ENCODE data around the gene MYB.
"Not testable (repeated sequence)": the region's sequence is repeated elsewhere in the genome, so short reads cannot be mapped to it uniquely, and the experiment has no call there.

MYB gene

DNA sequence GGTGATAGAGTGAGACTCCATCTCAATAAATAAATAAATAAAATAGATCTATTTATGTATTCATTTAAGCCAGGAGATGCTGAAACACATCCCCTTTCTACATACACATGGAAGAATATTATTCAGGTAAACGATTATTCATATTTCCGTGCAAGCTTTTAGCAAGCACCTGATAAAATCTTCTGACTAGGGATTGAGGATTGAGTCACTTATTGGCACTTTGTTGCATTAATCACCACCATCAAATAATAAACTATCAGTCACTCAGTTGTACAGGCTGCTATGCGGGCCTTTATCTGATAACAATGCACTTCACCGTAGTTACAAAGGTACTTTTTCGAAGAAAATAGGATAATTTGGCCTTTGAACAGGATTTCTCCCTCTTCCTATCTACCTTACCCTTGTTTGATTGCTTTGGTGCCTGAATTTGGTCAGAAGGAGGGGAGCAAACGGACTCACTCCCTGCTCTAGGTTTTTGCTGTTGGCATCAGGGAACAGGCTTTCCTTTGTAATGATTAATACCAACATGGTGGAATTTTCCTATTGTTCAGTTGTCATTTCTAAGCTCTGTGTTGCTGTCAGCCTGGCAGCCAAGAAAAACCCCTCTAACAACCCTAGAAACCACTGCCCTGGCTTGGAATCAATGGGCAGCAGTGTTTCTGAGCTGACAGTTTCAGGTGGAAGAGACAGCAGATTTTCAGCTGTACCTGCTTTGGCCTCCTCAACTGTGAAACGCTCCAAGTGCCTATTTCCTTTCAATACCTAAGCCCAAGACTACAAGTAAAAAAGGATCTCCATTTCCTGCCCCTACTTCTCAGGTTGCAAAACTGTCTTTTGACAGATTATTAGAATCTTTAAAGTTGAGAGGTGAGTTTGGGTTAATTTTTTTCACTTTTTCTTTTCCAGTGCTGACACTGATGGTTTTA is 63.0 kb downstream of the MYB start:
- DNase-seq (ENCODE audit: insufficient read length, low spot score) = no peak
- FAIRE-seq = no peak

DNA sequence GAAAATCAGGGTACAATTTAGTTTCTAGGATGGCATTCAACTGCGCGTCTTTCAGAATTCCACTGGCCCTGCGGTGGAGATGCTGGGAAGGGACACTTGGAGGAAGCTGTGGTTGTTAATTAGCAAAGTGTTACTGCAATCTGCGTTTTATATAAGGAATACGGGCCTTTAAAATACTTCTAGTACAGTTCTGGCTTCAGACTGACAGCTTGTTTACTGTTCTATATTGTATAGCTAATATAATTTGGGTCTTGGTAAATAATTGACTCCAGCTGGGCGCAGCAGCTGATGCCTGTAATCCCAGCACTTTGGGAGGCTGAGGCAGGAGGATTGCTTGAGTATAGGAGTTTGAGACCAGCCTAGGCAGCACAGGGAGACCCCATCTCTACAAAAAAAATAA is 63.7 kb downstream of the MYB start:
- FAIRE-seq (no peak), DNase-seq (ENCODE audit: insufficient read length, low spot score) (no peak)

DNA sequence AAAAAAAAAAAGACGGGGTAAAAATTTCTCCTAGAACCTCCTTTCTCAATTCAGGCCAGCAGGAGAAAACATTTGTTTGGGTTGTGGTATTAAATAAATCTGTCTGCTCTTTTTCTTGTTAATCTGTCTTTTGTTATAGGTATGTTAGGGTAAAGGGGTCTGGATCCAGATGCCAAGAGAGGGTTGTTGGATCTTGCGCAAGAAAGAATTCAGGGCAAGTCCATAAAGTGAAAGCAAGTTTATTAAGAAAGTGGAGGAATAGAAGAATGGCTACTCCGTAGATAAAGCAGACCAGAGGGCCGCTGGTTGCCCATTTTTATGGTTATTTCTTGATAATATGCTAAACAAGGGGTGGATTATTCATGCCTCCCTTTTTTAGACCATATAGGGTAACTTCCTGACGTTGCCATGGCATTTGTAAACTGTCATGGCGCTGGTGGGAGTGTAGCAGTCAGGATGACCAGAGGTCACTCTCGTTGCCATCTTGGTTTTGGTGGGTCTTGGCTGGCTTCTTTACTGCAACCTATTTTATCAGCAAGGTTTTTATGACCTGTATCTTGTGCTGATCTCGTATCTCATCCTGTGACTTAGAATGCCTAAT is 65.4 kb downstream of the MYB start:
- FAIRE-seq; DNase-seq (ENCODE audit: insufficient read length, low spot score): not testable (repeated sequence)

DNA sequence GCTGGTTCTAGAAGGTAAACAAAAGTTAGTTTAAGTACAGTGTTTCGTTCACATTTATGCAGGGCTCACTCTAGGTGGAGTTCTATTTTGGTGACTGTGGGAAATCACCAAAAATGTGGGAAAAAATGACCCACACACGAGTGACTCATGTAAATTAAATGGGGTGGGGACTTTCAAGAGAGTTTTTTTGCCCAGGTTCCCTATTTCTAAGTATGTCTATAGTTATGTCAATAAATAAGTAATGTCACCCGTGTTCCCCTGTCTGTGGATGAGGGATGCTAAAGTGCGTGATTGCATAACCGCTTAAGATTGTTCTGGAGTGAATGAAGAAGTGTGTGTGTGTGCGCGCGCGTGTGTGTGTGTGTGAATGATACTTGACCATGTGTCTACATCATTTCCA is 69.1 kb downstream of the MYB start:
- FAIRE-seq (no peak), DNase-seq (ENCODE audit: insufficient read length, low spot score) (no peak)

DNA sequence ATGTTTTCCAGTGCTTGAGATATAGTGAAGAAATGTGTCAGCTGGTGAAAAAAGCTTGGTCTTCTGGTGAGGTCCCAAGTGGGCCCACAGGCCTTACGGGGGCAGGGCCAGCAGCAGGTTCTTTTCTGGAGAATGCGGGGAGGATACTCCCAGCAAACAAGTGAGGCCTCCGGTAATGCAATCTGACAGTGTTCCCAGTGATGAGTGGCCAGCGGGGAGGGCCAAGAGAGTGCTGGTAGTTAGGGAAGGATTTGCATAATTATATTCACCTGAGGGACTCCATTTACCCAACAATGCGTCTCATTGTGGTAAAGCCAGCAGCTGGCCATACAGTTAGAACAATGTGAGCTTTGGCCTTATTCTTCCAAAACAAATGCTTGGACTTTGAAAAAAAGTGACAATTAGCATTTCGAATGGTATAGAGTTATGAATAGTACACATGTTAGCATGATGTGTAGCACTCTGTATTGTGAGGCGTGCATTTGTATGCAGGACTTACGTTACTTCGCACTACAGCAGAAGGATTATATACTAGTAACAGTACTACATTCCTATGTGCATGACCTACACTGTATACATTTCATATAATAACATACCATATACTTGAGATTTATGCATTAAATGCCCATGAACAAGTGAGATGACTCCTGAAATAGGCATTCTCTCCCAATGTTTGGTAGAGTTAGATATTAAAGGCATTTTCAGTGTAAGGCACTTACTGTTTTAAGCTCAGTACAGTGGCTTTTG is 69.8 kb downstream of the MYB start:
- FAIRE-seq (no peak), DNase-seq (ENCODE audit: insufficient read length, low spot score) (no peak)

DNA sequence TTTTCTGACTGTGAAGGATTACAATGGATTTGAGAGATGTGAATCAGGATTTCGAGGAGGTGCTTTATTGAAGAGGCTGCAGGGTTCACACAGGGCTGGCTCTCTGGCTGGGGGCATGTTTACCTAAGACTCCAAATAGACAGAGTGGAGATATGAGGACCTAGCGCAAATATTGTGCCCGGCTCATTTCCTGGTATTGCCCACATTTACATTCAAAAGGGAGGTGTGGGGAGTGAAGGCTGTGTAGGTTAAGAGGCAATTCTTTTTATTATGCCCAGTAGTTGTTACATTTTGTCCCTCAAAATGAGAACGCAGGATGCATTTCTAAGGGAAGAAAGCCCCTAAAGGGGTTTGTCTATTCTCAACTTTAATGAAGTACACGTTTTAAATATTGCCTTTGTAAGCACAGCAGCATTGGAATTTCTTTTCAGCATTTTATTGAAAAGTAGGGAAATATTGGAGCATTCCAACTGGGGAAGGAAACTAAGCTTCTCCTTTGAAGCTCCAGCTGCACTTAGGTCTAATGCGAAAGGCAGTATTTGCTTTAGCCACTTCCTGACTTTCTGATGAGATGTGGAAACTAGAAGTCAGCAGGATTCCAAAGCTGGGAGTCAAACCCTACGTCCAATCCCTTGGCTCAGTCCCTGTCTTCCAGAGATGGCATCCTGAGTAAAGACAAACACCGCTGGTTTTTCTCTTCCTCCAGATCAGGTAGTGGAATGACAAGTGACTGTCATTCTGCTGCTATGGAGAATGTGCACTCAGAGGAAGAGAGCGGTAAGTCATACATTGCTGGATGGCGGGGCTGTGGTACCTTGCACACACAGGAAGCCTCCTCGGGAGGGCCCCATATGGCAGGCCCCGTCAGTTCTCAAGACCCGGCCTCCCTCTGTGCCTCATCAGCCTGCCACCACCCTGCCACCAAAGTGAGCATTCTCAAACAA is 70.7 kb downstream of the MYB start:
- no peak for FAIRE-seq
- DNase-seq (ENCODE audit: insufficient read length, low spot score) = peak; percentile 17

DNA sequence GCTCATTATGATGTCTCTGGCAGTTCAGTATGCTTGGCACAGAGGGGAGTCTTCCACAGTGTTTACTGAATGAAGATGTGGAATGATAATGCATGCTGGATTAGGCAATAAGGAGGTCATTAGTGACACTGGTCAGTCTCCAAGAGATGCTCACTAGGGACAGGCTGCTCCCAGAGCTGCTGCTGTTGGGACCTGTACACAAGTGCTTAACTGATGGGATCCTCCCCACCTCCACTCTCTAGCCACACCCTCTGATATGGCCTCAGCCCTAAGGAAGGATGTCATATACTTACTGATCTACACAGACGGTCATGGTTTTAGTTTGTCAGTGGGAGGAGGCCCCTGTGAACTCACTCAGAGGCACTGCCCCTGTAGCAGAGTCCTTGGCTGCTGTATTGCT is 73.4 kb downstream of the MYB start:
- FAIRE-seq (no peak), DNase-seq (ENCODE audit: insufficient read length, low spot score) (no peak)

DNA sequence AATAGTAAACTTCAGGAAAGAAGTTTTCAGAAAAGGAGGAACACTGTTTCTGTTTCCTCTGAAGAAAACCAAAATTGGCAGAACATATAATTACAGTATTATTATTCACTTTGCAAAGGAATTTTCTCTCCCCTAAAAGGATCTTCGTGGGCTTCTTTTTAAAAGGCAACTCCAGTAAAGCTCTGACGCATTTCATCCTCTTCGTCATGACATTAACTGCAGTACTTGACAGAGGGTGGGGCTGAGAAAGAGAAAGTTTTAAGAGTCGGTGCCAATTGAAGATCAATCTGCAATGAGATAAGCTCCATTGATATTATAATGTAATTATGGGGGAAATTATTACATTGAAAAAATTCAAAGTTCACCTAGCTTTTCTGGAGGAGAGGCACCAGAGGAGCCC is 75.8 kb downstream of the MYB start:
- DNase-seq (ENCODE audit: insufficient read length, low spot score) (no peak), FAIRE-seq (no peak)

DNA sequence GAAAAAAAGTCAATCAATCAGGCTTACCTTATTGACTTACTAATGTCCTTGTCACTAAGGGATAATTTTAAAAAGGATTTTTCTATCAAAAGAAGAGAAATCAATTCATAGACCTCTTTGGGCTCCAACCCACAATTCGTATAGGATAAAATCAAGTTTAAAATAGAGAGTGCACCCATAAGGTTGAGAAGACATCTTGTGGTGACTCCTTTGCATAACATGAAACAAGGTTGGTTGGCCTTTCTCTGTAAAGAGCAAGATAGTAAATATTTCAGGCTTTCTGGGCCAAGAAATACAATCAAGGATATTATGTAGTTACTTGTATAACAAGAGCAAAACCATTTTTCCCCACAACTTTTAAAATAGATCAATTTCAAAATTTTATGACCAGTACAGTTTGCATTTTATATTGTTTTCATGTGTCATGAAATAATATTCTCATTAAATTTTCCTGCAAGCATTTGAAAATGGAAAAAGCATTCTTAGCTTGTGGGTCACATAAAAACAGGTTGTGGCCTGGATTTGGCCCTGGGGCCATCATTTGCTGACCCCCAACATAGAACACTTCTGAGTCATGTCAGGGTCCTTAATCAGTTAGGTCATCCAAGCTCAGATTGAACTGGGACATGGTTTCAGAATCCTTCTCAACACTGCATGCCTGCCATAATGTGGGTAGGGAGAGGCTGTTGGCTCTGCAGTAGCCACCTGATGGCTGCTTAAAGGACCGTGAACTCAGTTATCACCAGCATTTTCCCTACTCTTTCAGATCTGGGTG is 76.7 kb downstream of the MYB start:
- no peak for FAIRE-seq
- DNase-seq (ENCODE audit: insufficient read length, low spot score) = no peak

DNA sequence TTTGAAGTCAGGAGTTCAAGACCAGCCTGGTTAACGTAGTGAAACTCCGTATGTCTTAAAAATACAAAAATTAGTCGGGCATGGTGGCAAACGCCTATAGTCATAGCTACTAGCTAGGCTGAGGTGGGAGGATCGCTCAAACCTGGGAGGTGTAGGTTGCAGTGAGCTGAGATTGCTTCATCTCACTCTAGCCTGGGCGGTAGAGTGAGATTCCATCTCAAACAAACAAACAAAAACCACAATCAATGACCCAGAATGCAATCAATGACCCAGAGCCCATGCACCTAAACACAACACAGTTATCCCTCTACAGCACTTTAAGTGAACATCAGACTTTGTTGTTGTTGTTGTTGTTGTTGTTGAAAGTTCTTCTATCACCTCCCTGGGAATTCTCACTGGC is 77.9 kb downstream of the MYB start:
- DNase-seq (ENCODE audit: insufficient read length, low spot score) (no peak), FAIRE-seq (no peak)

DNA sequence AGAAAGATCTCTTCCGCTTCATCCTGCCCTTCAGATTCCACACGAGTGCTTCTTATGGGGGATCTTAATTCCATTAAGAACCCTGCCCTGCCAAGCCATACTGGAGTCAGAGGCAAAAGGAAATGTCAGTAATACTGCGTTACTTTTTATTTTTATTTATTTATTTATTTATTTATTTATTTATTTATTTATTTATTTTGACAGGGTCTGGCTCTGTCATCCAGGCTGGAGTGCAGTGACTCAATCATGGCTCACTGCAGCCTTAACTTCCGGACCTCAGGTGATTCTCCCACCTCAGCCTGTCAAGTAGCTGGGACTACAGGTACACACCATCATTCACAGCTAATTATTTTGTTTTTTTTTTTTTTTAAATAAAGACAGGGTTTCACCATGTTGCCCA is 79.5 kb downstream of the MYB start:
- DNase-seq (ENCODE audit: insufficient read length, low spot score) (no peak), FAIRE-seq (no peak)

DNA sequence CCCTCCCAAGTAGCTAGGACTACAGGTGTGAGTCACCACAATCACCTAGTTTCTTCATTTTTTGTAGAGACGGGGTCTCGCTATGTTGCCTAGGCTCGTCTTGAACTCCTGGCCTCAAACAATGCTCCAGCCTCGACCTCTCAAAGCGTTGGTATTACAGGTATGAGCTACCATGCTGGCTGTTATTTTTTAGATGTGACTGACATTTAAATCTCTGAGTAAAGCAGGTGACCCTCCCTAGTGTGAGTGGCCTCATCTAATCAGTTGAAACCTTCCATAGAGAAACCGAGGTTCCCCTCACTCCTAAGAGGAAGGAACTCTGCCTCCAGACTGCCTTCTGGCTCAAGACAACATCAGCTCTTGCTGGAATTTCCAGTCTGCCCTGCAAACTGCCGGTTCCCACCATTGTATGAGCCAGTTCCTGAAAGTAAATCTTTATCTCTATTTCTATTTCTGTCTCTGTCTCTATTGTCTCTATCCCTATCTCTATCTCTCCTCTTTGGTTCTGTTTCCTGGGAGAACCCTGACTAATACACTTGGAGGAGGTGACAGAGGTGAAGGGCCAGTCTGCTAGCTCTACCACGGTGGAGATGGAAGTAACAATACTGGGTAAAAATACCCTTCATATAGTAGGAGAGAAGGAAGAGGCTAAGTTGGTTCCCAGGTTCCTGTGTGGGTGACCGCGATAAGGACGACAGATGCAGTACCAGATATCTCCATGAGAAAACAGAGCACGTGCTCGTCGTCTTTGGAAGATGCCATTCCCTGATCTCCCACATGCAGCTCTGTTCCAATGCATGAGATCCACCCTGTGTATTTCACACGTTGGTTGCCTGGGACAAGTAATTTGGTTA is 81.0 kb downstream of the MYB start:
- FAIRE-seq (no peak), DNase-seq (ENCODE audit: insufficient read length, low spot score) (no peak)

DNA sequence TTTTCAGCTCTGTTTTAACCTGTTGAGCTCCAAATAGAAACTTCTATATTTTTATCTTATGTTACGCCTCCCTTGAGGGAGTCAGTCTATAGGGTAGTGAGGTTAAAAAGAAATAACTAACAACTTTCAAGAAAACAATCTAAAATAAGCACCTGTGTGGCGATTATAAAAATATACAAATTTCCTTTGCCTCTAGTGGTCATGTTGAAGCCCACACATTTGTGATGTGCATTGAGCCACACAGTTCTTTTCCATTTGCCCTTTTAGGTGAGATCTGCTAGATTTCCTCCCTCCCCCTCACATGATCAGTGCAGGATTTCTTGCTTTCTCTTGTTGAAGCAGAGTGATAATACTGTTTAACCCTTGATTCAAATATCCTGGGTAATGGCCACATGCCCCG is 84.2 kb downstream of the MYB start:
- FAIRE-seq = no peak
- no peak for DNase-seq (ENCODE audit: insufficient read length, low spot score)

DNA sequence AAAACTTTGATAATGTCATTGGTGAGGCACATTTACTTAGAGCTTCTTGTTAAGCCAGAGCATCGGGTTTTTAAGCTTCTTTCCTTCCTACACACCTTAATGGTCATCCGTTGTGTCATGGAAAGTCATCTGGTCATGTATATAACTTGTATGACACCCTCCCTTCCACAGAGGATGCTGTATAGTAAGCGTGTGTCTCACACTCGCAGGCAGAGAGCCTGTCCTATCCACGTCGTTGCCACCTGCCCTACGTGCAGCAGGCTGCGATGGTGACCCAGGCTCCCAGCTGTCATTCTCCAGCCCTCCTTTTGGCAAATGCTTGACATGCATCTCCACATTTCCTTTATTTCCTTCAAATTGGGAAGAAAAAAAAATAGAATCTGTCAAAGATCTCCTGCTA is 85.6 kb downstream of the MYB start:
- no peak for DNase-seq (ENCODE audit: insufficient read length, low spot score)
- no peak for FAIRE-seq

DNA sequence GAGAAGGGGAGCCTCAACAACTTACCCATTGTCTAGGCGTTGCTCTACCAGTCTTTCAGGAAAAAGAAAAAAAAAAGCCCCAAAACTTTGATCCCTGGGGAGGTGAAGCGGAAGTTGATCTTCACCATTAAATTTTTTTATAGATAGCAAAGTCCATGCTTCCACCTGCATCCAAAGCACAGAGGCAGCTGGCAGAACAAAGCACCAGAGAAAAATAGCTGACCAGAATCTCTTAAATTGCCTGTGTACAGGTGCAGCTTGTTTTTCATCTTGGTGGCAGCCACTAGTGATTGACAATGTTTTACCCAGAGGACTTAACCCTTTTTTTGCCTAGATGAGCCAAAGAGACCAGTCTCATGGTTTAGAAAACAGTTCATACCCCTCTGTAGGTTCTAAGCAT is 86.0 kb downstream of the MYB start:
- DNase-seq (ENCODE audit: insufficient read length, low spot score) = no peak
- FAIRE-seq = no peak

DNA sequence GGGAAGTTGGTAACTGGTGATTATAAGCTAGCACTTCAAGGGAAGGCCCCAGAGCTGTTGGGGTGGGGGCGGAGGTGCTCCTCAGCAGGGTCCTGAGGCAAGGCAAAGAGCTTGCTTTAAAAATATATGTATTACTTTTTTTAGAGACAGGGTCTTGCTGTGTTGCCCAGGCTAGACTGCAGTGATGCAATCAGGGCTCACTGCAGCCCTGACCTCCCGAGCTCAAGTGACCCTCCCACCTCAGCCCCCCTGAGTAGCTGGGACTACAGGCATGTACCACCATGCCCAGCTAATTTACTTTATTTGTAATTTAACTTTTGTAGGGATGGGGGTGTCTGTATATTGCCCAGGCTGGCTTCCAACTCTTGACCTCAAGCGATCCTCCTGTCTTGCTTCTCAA is 87.2 kb downstream of the MYB start:
- no peak for FAIRE-seq

DNA sequence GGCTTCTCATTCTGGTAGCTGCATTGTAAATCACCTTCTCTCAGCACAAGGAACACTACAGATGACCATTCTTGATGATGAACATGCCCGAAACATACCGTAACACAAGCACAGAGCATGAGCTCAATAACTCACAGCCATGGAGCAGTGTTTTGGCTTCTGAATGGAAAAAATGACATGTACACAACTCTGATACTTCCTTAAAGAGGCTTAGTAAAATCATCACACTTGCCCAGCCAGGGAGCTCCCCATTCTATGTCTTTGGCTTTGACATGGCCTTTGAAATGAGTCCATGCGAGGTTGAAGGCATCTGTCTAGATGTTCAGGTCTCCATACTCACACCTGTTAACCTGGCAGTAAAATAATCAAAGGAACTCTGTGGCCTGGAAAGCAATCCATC is 87.6 kb downstream of the MYB start:
- FAIRE-seq (no peak), DNase-seq (ENCODE audit: insufficient read length, low spot score) (no peak)

More for the DNA sequence above, 87.2 kb downstream of the MYB start:
- no peak for DNase-seq (ENCODE audit: insufficient read length, low spot score)
